Measurements from ENCODE around the gene TMEM233.

DNA sequence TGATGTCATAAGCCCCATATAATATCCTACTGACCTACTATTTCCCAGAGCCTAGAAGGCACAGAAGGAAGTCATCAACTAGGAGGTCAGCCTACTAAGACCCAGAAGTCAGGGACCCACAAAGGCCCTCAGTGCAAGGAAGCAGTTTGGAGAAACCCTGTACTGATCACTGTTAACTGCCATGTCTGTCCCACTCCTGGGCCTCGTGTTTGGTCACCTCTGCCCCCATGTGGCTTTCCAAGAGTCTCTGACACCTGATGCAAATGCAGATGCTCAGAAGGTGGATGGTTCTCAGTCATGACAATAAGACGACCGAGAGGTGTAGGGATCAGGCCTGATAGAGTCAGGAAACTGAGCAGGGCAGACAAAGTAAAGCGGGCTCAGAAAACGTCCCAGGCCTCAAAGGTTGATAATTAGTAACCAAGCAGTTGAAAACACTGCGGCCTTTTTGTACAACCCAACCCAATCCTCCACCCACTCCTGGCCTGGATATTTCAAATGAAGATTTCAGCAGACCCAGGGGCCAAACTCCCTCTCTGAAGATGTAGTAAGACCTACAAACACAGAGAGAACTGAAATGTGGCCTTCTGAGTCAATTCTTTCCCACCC is 97.7 kb downstream of the TMEM233 start:
- TF ChIP-seq CEBPB (IDR thresholded peaks at IDR 0.05; ENCODE audit: borderline replicate concordance in 1 of 2, low read depth in 2 of 2, low read length in 2 of 2) (no peak), ZZZ3 (IDR thresholded peaks at IDR 0.05; ENCODE audit: control insufficient read depth, insufficient read length, low read depth) (no peak), CBX3 (IDR thresholded peaks at IDR 0.05; ENCODE audit: borderline replicate concordance, low read depth) (no peak), TARDBP (IDR thresholded peaks at IDR 0.05; ENCODE audit: borderline replicate concordance) (no peak), ETV6 (conservative IDR thresholded peaks at IDR 0.05 in 1 of 2, IDR thresholded peaks at IDR 0.05 in 1 of 2; ENCODE audit: borderline replicate concordance in 1 of 2, low read depth in 1 of 2) (no peak)
- TF ChIP-seq, protein P1, sequence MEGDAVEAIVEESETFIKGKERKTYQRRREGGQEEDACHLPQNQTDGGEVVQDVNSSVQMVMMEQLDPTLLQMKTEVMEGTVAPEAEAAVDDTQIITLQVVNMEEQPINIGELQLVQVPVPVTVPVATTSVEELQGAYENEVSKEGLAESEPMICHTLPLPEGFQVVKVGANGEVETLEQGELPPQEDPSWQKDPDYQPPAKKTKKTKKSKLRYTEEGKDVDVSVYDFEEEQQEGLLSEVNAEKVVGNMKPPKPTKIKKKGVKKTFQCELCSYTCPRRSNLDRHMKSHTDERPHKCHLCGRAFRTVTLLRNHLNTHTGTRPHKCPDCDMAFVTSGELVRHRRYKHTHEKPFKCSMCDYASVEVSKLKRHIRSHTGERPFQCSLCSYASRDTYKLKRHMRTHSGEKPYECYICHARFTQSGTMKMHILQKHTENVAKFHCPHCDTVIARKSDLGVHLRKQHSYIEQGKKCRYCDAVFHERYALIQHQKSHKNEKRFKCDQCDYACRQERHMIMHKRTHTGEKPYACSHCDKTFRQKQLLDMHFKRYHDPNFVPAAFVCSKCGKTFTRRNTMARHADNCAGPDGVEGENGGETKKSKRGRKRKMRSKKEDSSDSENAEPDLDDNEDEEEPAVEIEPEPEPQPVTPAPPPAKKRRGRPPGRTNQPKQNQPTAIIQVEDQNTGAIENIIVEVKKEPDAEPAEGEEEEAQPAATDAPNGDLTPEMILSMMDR (IDR thresholded peaks at IDR 0.05 in 2 of 3, conservative IDR thresholded peaks at IDR 0.05 in 1 of 3; ENCODE audit: control insufficient read depth in 2 of 3, extremely low read depth in 1 of 3, insufficient read depth in 1 of 3, low read depth in 3 of 3, low read length in 3 of 3), result no peak
- TF ChIP-seq, protein P2, sequence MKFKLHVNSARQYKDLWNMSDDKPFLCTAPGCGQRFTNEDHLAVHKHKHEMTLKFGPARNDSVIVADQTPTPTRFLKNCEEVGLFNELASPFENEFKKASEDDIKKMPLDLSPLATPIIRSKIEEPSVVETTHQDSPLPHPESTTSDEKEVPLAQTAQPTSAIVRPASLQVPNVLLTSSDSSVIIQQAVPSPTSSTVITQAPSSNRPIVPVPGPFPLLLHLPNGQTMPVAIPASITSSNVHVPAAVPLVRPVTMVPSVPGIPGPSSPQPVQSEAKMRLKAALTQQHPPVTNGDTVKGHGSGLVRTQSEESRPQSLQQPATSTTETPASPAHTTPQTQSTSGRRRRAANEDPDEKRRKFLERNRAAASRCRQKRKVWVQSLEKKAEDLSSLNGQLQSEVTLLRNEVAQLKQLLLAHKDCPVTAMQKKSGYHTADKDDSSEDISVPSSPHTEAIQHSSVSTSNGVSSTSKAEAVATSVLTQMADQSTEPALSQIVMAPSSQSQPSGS (IDR thresholded peaks at IDR 0.05; ENCODE audit: low read length), result no peak
- TF ChIP-seq, protein P3, sequence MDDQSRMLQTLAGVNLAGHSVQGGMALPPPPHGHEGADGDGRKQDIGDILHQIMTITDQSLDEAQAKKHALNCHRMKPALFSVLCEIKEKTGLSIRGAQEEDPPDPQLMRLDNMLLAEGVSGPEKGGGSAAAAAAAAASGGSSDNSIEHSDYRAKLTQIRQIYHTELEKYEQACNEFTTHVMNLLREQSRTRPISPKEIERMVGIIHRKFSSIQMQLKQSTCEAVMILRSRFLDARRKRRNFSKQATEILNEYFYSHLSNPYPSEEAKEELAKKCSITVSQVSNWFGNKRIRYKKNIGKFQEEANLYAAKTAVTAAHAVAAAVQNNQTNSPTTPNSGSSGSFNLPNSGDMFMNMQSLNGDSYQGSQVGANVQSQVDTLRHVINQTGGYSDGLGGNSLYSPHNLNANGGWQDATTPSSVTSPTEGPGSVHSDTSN (IDR thresholded peaks at IDR 0.05; ENCODE audit: insufficient replicate concordance, low read depth, low read length), result no peak
- TF ChIP-seq, protein P4, sequence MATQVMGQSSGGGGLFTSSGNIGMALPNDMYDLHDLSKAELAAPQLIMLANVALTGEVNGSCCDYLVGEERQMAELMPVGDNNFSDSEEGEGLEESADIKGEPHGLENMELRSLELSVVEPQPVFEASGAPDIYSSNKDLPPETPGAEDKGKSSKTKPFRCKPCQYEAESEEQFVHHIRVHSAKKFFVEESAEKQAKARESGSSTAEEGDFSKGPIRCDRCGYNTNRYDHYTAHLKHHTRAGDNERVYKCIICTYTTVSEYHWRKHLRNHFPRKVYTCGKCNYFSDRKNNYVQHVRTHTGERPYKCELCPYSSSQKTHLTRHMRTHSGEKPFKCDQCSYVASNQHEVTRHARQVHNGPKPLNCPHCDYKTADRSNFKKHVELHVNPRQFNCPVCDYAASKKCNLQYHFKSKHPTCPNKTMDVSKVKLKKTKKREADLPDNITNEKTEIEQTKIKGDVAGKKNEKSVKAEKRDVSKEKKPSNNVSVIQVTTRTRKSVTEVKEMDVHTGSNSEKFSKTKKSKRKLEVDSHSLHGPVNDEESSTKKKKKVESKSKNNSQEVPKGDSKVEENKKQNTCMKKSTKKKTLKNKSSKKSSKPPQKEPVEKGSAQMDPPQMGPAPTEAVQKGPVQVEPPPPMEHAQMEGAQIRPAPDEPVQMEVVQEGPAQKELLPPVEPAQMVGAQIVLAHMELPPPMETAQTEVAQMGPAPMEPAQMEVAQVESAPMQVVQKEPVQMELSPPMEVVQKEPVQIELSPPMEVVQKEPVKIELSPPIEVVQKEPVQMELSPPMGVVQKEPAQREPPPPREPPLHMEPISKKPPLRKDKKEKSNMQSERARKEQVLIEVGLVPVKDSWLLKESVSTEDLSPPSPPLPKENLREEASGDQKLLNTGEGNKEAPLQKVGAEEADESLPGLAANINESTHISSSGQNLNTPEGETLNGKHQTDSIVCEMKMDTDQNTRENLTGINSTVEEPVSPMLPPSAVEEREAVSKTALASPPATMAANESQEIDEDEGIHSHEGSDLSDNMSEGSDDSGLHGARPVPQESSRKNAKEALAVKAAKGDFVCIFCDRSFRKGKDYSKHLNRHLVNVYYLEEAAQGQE (IDR thresholded peaks at IDR 0.05; ENCODE audit: low read depth, low read length), result no peak
- TF ChIP-seq, protein P5, sequence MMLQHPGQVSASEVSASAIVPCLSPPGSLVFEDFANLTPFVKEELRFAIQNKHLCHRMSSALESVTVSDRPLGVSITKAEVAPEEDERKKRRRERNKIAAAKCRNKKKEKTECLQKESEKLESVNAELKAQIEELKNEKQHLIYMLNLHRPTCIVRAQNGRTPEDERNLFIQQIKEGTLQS (IDR thresholded peaks at IDR 0.05; ENCODE audit: borderline replicate concordance, extremely low read depth, low read depth, low read length), result no peak

Data from GM12878 (cell line).